A673 (cell line): ENCODE data around the gene SLC16A7. TPM values are rescaled to one million over a fixed set of nuclear protein-coding genes. Genes with fewer than 3 reads are reported as not detected.

ENCODE experiments used
- BruUV-seq: library from RNA; stranded (reverse); fragments of 400-500 nt; replicated peaks from 2 replicates; lab custom pipeline; 2021; lab: Mats Ljungman, UMichigan
- CTCF ChIA-PET: fragments of 300-600 bp; sonication (Branson Sonifier 250); formaldehyde crosslinking; loops from one replicate; lab custom pipeline; 2022; ENCODE audit warnings: antibody characterized with exemption; lab: Charles Lee
- POLR2A ChIA-PET: fragments of 300-600 bp; sonication (Branson Sonifier 250); formaldehyde crosslinking; loops from one replicate; lab custom pipeline; 2022; ENCODE audit warnings: antibody characterized with exemption; ENCODE audit not compliant: low non-redundant PET; lab: Charles Lee
- DNase-seq: peaks from one replicate; pipeline ENCODE4 v3.0.0-alpha.2; 2015; ENCODE audit warnings: low spot score
- H3K27ac ChIP-seq: fragments of 200-600 bp; sonication (generic); 2 replicates; pipeline ENCODE4 v1.5.1; 2016; ENCODE audit warnings: mixed run types, low read depth, mild to moderate bottlenecking, mixed read lengths, antibody characterized with exemption, low read length; ENCODE audit not compliant: poor library complexity, severe bottlenecking
- H3K27me3 ChIP-seq: fragments of 200-600 bp; sonication (generic); replicated peaks from 2 replicates; pipeline ENCODE4 v1.6.1; 2017; ENCODE audit warnings: mixed run types, low read depth, mild to moderate bottlenecking, mixed read lengths, antibody characterized with exemption, low read length; ENCODE audit not compliant: insufficient read depth, poor library complexity
- H3K36me3 ChIP-seq: fragments of 200-600 bp; sonication (generic); 2 replicates; pipeline ENCODE4 v1.6.1; 2016; ENCODE audit warnings: mixed run types, mild to moderate bottlenecking, mixed read lengths, antibody characterized with exemption, low read length; ENCODE audit not compliant: insufficient read depth, poor library complexity, severe bottlenecking
- H3K4me1 ChIP-seq: fragments of 200-600 bp; sonication (generic); 2 replicates; pipeline ENCODE4 v1.6.1; 2017; ENCODE audit warnings: mixed run types, mild to moderate bottlenecking, mixed read lengths, antibody characterized with exemption, low read length; ENCODE audit not compliant: insufficient read depth, poor library complexity, severe bottlenecking
- H3K4me3 ChIP-seq: fragments of 200-600 bp; sonication (generic); 2 replicates; pipeline ENCODE4 v1.5.1; 2016; ENCODE audit warnings: low read depth, mixed run types, mild to moderate bottlenecking, mixed read lengths, low read length; ENCODE audit not compliant: poor library complexity, severe bottlenecking
- H3K9me3 ChIP-seq: fragments of 200-600 bp; sonication (generic); 2 replicates; pipeline ENCODE4 v1.6.1; 2016; ENCODE audit warnings: mixed run types, low read depth, mild to moderate bottlenecking, mixed read lengths, antibody characterized with exemption, low read length; ENCODE audit not compliant: poor library complexity, severe bottlenecking
- CTCF ChIP-seq: fragments of 300-800, 200-600 bp; sonication (generic); conservative IDR thresholded peaks from 2 replicates; pipeline ENCODE4 v1.5.1; 2017; ENCODE audit warnings: low read depth, mild to moderate bottlenecking, antibody characterized with exemption, low read length, moderate library complexity, mixed read lengths
- EZH2 ChIP-seq: fragments of 200-600 bp; sonication (generic); IDR thresholded peaks from 2 replicates; pipeline ENCODE4 v1.6.1; 2017; ENCODE audit warnings: borderline replicate concordance, low read depth, mild to moderate bottlenecking, mixed read lengths, antibody characterized with exemption, low read length; ENCODE audit not compliant: poor library complexity, severe bottlenecking
- intact Hi-C: fragments of 100-400 bp; cut with micrococcal nuclease; formaldehyde crosslinking; loops from one replicate; pipeline ENCODE4 v1.10.0; 2022; ENCODE audit not compliant: unreplicated experiment
- total RNA-seq: library from RNA; stranded (reverse); gene quantifications from 2 replicates; pipeline ENCODE4 v1.2.3, GENCODE V29; 2021

The SLC16A7 gene
- total RNA-seq, 1 experiment from 2014 or later, result 2.5 TPM

GRCh38 chr12:59570145-59570544 lies 25.7 kb upstream of the SLC16A7 start:
- Histone ChIP-seq H3K27me3 (no peaks in the 10 kb centered on the region), H3K4me3 (no peak overlapping the region), H3K36me3 (no peaks in the 10 kb centered on the region), H3K9me3 (no peaks in the 10 kb centered on the region), H3K4me1 (no peaks in the 10 kb centered on the region), H3K27ac (no peak overlapping the region)
- no peak for TF ChIP-seq CTCF
- TF ChIP-seq EZH2, result no peak
- no TSS peak for BruUV-seq
- intact Hi-C loops, result no loop called here
- no peak for DNase-seq
- ChIA-PET CTCF (no interaction called here), POLR2A (no interaction called here)

DNA sequence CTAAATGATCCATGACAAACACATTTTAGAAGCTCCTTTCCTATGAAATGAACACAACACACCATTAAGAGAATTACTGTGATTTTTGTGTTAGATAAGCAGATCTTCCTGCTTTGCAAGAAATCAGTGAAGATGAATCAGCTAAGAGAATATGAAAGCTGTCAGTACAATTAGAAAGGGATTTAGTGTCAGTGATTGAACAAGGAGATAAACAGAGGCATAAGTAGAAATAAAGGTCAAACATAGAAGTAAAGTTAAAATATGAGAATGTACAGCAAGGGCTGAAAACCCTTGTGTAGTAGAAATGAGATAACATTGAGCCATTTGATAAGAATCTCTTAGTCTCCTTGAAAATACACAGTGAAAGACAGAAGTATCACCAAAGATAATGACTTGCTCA lies 21.4 kb upstream of the SLC16A7 start:
- BruUV-seq, result no TSS peak
- intact Hi-C loops, result no loop called here
- Histone ChIP-seq H3K27me3 (no peaks in the 10 kb centered on the region), H3K4me3 (no peak overlapping the region), H3K9me3 (no peaks in the 10 kb centered on the region), H3K4me1 (no peaks in the 10 kb centered on the region), H3K36me3 (no peaks in the 10 kb centered on the region), H3K27ac (no peak overlapping the region)
- ChIA-PET CTCF (no interaction called here), POLR2A (no interaction called here)
- TF ChIP-seq EZH2, result no peak
- no peak for TF ChIP-seq CTCF
- DNase-seq, result no peak

- Histone ChIP-seq H3K36me3 (no peaks in the 10 kb centered on the region), H3K27ac (no peak overlapping the region), H3K4me3 (no peak overlapping the region), H3K4me1 (no peaks in the 10 kb centered on the region), H3K9me3 (no peaks in the 10 kb centered on the region), H3K27me3 (no peaks in the 10 kb centered on the region)
- BruUV-seq, result no TSS peak
- no peak for DNase-seq
- ChIA-PET POLR2A (no interaction called here), CTCF (no interaction called here)
- TF ChIP-seq CTCF (no peak), EZH2 (no peak)
- intact Hi-C loops, result no loop called here
These were observed 20.0 kb upstream of the SLC16A7 start for GRCh38 chr12:59575826-59576225.
